ENCODE results near the gene FHOD1.

DNA sequence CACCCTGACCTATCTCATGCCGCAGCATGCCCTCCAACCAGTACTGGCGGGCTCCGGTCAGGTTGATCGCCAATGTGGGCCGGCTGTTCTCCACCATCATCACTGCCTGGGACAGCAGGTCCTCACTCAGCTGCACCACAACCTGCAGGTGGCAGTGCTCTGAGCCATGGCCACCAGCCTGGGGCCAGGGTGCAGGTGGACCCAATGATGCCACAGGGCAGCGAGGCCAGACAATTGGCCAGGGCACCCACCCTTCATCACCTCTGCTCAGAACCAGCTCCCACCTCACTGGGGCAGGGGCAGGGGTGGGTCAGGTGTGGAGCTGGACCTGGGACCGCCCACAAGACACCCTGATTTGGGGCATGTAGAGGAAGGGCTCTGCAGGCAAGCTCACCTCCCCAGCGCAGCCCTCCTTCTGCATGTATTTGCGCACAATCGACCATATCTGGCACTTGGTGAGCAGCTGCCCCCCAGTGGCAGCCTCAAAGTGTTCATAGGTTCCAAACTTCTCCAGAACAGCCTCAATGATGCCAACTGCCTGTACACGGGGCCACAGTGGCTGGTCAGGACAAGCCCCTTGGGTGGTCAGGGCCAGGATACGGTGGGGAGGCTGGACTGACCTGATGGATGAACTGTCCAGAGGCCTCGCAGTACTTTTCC, 67.7 kb downstream of the FHOD1 start:
- no peak for TF ChIP-seq POLR2A (IDR thresholded peaks at IDR 0.05)
- TF ChIP-seq CTCF (IDR thresholded peaks at IDR 0.05 in 8 of 11, conservative IDR thresholded peaks at IDR 0.05 in 3 of 11), result no peak
- TF ChIP-seq POLR2AphosphoS5 (IDR thresholded peaks at IDR 0.05), result no peak

All from spleen (tissue), 7 donors.